DMS 273 (cell line): Measurements from ENCODE around the gene CUL1.
"Not testable (repeated sequence)": the region's sequence is repeated elsewhere in the genome, so short reads cannot be mapped to it uniquely, and the experiment has no call there.

Experiments used
- DNase-seq: peaks from one replicate; lab custom pipeline; 2025; ENCODE audit not compliant: unreplicated experiment; lab: John Stamatoyannopoulos, UW

The CUL1 gene

GRCh38 chr7:148697256-148698006, 1.3 kb upstream of the CUL1 start:
- no peak for DNase-seq

- DNase-seq = peak; percentile 73
These were observed 701 bp upstream of the CUL1 start for GRCh38 chr7:148698007-148698396.

- DNase-seq = peak; percentile 84
These were observed 500 bp downstream of the CUL1 start for GRCh38 chr7:148699024-148699781.

- peak; percentile 82 for DNase-seq
These were observed 1.3 kb downstream of the CUL1 start for GRCh38 chr7:148699782-148700629.

- DNase-seq = peak; percentile 79
These were observed 2.0 kb downstream of the CUL1 start for GRCh38 chr7:148700661-148701064.

- DNase-seq = peak; percentile 45
These were observed 2.7 kb downstream of the CUL1 start for GRCh38 chr7:148701414-148701813.

GRCh38 chr7:148702876-148703670, 4.4 kb downstream of the CUL1 start:
- no peak for DNase-seq

GRCh38 chr7:148703671-148703962, 4.9 kb downstream of the CUL1 start:
- not testable (repeated sequence) for DNase-seq

- no peak for DNase-seq
These were observed 5.5 kb downstream of the CUL1 start for GRCh38 chr7:148704189-148704588.

- no peak for DNase-seq
These were observed 6.3 kb downstream of the CUL1 start for GRCh38 chr7:148704970-148705369.

GRCh38 chr7:148706368-148706767, 7.7 kb downstream of the CUL1 start:
- DNase-seq = no peak

GRCh38 chr7:148708026-148708885, 9.6 kb downstream of the CUL1 start:
- no peak for DNase-seq

GRCh38 chr7:148709014-148709413, 10.3 kb downstream of the CUL1 start:
- DNase-seq = no peak

- not testable (repeated sequence) for DNase-seq
These were observed 11.7 kb downstream of the CUL1 start for GRCh38 chr7:148710426-148710825.

GRCh38 chr7:148711191-148712102, 12.7 kb downstream of the CUL1 start:
- DNase-seq = no peak

- DNase-seq = no peak
These were observed 14.1 kb downstream of the CUL1 start for GRCh38 chr7:148712678-148713329.

- DNase-seq = no peak
These were observed 15.8 kb downstream of the CUL1 start for GRCh38 chr7:148714498-148714897.

- no peak for DNase-seq
These were observed 16.3 kb downstream of the CUL1 start for GRCh38 chr7:148715027-148715426.
